Neural progenitor cell (in vitro differentiated cells): Measurements from ENCODE around the gene EFCAB11.

Experiments
- EZH2 ChIP-seq: fragments of 200-600 bp; sonication (generic); IDR thresholded peaks from 2 replicates; pipeline ENCODE4 v1.6.1; 2017; ENCODE audit warnings: antibody characterized with exemption, mild to moderate bottlenecking, moderate library complexity
- EZH2phosphoT487 ChIP-seq: fragments of 200-600 bp; sonication (generic); IDR thresholded peaks from 2 replicates; pipeline ENCODE4 v1.6.1; 2017; ENCODE audit warnings: antibody characterized with exemption
- TF ChIP-seq, protein P1 (sequence below): fragments of 200-600 bp; sonication (generic); IDR thresholded peaks from 2 replicates; pipeline ENCODE4 v1.5.1; 2017; ENCODE audit warnings: antibody characterized with exemption, mild to moderate bottlenecking

DNA sequence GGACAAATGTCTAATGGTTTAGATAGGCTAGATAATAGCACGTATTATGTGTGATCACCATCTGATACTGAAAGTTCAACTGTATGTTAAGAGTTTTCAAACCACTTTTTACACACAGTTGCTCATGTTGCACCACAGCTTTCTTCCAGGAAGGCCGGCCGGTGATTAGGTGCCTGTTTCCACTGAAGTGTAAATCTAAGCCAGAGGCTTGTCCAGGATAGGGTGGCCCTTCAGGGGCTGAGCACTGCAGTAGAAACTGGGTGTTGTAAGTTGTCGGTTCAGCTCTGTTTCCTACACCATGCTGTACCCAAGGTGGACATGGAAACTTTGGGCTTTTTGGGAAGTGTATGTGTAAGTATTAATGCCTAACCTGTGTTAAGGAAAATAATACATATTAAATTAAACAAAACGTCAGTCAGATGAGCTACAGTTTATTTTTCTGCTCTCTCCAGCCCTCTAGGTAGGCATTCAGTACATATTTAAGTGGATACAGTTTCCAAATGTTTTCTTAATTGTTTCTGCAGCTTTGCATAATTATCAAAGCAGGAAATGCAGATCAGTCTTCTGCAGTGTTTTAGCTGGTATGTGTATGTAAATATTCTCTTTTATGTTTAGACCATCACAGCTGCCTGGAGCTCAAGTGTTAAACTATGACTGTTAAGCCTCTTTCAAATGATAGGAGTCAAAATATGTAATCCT, 32.1 kb upstream of the EFCAB11 start:
- TF ChIP-seq, protein P1, sequence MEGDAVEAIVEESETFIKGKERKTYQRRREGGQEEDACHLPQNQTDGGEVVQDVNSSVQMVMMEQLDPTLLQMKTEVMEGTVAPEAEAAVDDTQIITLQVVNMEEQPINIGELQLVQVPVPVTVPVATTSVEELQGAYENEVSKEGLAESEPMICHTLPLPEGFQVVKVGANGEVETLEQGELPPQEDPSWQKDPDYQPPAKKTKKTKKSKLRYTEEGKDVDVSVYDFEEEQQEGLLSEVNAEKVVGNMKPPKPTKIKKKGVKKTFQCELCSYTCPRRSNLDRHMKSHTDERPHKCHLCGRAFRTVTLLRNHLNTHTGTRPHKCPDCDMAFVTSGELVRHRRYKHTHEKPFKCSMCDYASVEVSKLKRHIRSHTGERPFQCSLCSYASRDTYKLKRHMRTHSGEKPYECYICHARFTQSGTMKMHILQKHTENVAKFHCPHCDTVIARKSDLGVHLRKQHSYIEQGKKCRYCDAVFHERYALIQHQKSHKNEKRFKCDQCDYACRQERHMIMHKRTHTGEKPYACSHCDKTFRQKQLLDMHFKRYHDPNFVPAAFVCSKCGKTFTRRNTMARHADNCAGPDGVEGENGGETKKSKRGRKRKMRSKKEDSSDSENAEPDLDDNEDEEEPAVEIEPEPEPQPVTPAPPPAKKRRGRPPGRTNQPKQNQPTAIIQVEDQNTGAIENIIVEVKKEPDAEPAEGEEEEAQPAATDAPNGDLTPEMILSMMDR: no peak
- no peak for TF ChIP-seq EZH2phosphoT487
- no peak for TF ChIP-seq EZH2
